ENCODE results near the gene MGA.

The MGA gene

GRCh38 chr15:41659190-41659589, 1.0 kb upstream of the MGA start:
- no peak for DNase-seq

GRCh38 chr15:41659855-41660234, 360 bp upstream of the MGA start:
- DNase-seq: no peak

GRCh38 chr15:41661078-41661517, 893 bp downstream of the MGA start:
- no peak for DNase-seq

- DNase-seq: peak; percentile 70
Measured at GRCh38 chr15:41661518-41662225, 1.5 kb downstream of the MGA start.

- no peak for DNase-seq
Measured at GRCh38 chr15:41666353-41666920, 6.2 kb downstream of the MGA start.

GRCh38 chr15:41669701-41670100, 9.5 kb downstream of the MGA start:
- DNase-seq: no peak

GRCh38 chr15:41671656-41672648, 11.7 kb downstream of the MGA start:
- no peak for DNase-seq

- no peak for DNase-seq
Measured at GRCh38 chr15:41675337-41675736, 15.1 kb downstream of the MGA start.

- DNase-seq: no peak
Measured at GRCh38 chr15:41678742-41679141, 18.5 kb downstream of the MGA start.

- no peak for DNase-seq
Measured at GRCh38 chr15:41683955-41684354, 23.8 kb downstream of the MGA start.

GRCh38 chr15:41688671-41689070, 28.5 kb downstream of the MGA start:
- DNase-seq: no peak

GRCh38 chr15:41689083-41689482, 28.9 kb downstream of the MGA start:
- DNase-seq: no peak

GRCh38 chr15:41689834-41690233, 29.6 kb downstream of the MGA start:
- no peak for DNase-seq

GRCh38 chr15:41690636-41691035, 30.4 kb downstream of the MGA start:
- peak; percentile 9 for DNase-seq

GRCh38 chr15:41691471-41691870, 31.3 kb downstream of the MGA start:
- DNase-seq: no peak

GRCh38 chr15:41692049-41692448, 31.8 kb downstream of the MGA start:
- DNase-seq: no peak

- no peak for DNase-seq
Measured at GRCh38 chr15:41693757-41694156, 33.6 kb downstream of the MGA start.

GRCh38 chr15:41695750-41696436, 35.7 kb downstream of the MGA start:
- peak; percentile 45 for DNase-seq

- DNase-seq: no peak
Measured at GRCh38 chr15:41698779-41699178, 38.6 kb downstream of the MGA start.

GRCh38 chr15:41703120-41703519, 42.9 kb downstream of the MGA start:
- DNase-seq: no peak

- DNase-seq: no peak
Measured at GRCh38 chr15:41713047-41713446, 52.8 kb downstream of the MGA start.

- no peak for DNase-seq
Measured at GRCh38 chr15:41714291-41714690, 54.1 kb downstream of the MGA start.

GRCh38 chr15:41716864-41717263, 56.7 kb downstream of the MGA start:
- DNase-seq: no peak

Measured in stimulated activated CD4-positive, alpha-beta T cell treated with anti-CD3 and anti-CD28 coated beads, Interleukin-1b, Interleukin-23, amount 100 ng/mL, for 48 hours (primary cell).